Spleen (tissue), 11 donors: ENCODE data around the gene GINS2. TPM values are rescaled to one million over a fixed set of nuclear protein-coding genes. Genes with fewer than 3 reads are reported as not detected.

ENCODE experiments used
- DNase-seq: peaks from one replicate; pipeline ENCODE4 v3.0.0-alpha.2; 2020
- H3K27ac ChIP-seq, 8 donors: fragments of 200-600 bp; sonication (generic) in 7 of 8; 1 replicate in 4 of 8; 2 replicates in 4 of 8; pipeline versions ENCODE4 v1.5.0 to v1.8.0; 2016 to 2021; ENCODE audit warnings: inconsistent platforms in 4 of 8, mild to moderate bottlenecking in 4 of 8, moderate library complexity in 1 of 8
- H3K27me3 ChIP-seq, 7 donors: fragments of 200-600 bp; sonication (generic) in 6 of 7; replicated peaks in 1 of 7; 1 replicate in 4 of 7; 2 replicates in 3 of 7; pipeline versions ENCODE4 v1.5.0 to v1.8.0; 2016 to 2021; ENCODE audit warnings: inconsistent platforms in 3 of 7, mild to moderate bottlenecking in 1 of 7
- H3K36me3 ChIP-seq, 6 donors: fragments of 200-600 bp; sonication (generic) in 5 of 6; 1 replicate in 4 of 6; 2 replicates in 2 of 6; pipeline versions ENCODE4 v1.5.0 to v1.8.0; 2016 to 2021; ENCODE audit warnings: inconsistent platforms in 2 of 6
- H3K4me1 ChIP-seq, 6 donors: fragments of 200-600 bp; sonication (generic) in 5 of 6; 1 replicate in 3 of 6; 2 replicates in 3 of 6; pipeline versions ENCODE4 v1.5.0 to v1.8.0; 2016 to 2021; ENCODE audit warnings: inconsistent platforms in 3 of 6
- H3K4me3 ChIP-seq, 8 donors: fragments of 200-600 bp; sonication (generic) in 7 of 8; 1 replicate in 4 of 8; 2 replicates in 4 of 8; pipeline versions ENCODE4 v1.5.0 to v1.8.0; 2016 to 2021; ENCODE audit warnings: inconsistent platforms in 4 of 8, mild to moderate bottlenecking in 4 of 8, moderate library complexity in 2 of 8
- H3K9me3 ChIP-seq, 8 donors: fragments of 200-600 bp; sonication (generic) in 7 of 8; 1 replicate in 4 of 8; 2 replicates in 4 of 8; pipeline versions ENCODE4 v1.5.0 to v1.8.0; 2016 to 2021; ENCODE audit warnings: inconsistent platforms in 4 of 8
- CTCF ChIP-seq, 11 experiments: fragments of 200-600 bp in 7 of 11; fragments of 450-650 bp in 4 of 11; sonication (generic) in 4 of 11; IDR thresholded peaks in 8 of 11; conservative IDR thresholded peaks in 3 of 11; 1 replicate in 7 of 11; 2 replicates in 4 of 11; pipeline versions ENCODE4 v1.4.0 to v1.8.0; 2016 to 2021; ENCODE audit warnings: antibody characterized with exemption in 11 of 11, inconsistent platforms in 4 of 11, mild to moderate bottlenecking in 1 of 11
- POLR2A ChIP-seq, 3 donors: fragments of 450-650 bp; IDR thresholded peaks; one replicate each; pipeline ENCODE4 v1.5.1; 2017; ENCODE audit warnings: antibody characterized with exemption in 3 of 3, mild to moderate bottlenecking in 1 of 3
- POLR2AphosphoS5 ChIP-seq, 3 donors: sonication (generic); formaldehyde crosslinking; IDR thresholded peaks; one replicate each; pipeline ENCODE4 v1.5.1; 2017; ENCODE audit warnings: antibody characterized with exemption in 3 of 3
- WGBS, 5 donors: extraction: QIAGEN DNeasy Blood & Tissue Kit in 3 of 5; methylation state at CpG; one replicate each; pipeline versions ENCODE4 v1.1.5 to v1.1.7; 2013 to 2018; 5-methylcytosine and 5-hydroxymethylcytosine counted together
- intact Hi-C: fragments of 100-400 bp; cut with DNase I; formaldehyde crosslinking; loops from one replicate; pipeline ENCODE4 v1.15.0; 2023; ENCODE audit warnings: low total_unique reads
- polyA plus RNA-seq, 3 donors: library from polyadenylated mRNA; stranded (reverse); fragments of 200-250 nt; gene quantifications; one replicate each; pipeline ENCODE4 v1.2.1, GENCODE V29; 2013
- total RNA-seq, 7 donors: library from RNA; depleted of rRNA in 3 of 7; stranded (reverse); fragments of >200 nt in 3 of 7; fragmentation: NEBNext Ultra II Directional in 4 of 7; extraction: Animal tissue kit (Norgen Biotek cat#: 25700) in 4 of 7; gene quantifications; one replicate each; pipeline versions ENCODE4 v1.1.0 to v1.2.1, GENCODE V29; 2016 to 2021
- donor health status: healthy with polysubstance abuse.
- donor health status: DM: no; HTN: no; CAD: no; lungs with moderate emphysema.
- donor health status: DM: no; HTN: no; CAD: no.
- donor health status: Bipolar disorder and iron deficiency.
- donor health status: healthy.
- donor health status: DM: no; HTN: no; CAD: no.
- donor health status: DM: yes; HTN: yes; CAD: no.

The GINS2 gene
- total and polyA plus RNA-seq, 10 donors = 1.0 to 7.0 (median 2.3) TPM

- WGBS, 5 donors = 30 to 33% (median 32%) methylated on average over 7 to 9 of the region's 9 CpGs
- Histone ChIP-seq H3K9me3 (peaks cover 0 to 15% (median 11%) of the 10 kb centered on the region in 8 donors), H3K27ac (peak overlapping the region in 5 of 8 donors; percentile 4 to 38 (median 16)), H3K4me1 (peaks cover 0 to 45% (median 26%) of the 10 kb centered on the region in 6 donors), H3K36me3 (peaks cover 0 to 16% (median 0%) of the 10 kb centered on the region in 6 donors), H3K4me3 (no peak overlapping the region), H3K27me3 (peaks cover 0 to 13% (median 0%) of the 10 kb centered on the region in 7 donors)
- DNase-seq = no peak
- intact Hi-C loops = no loop called here
- TF ChIP-seq POLR2A (IDR thresholded peaks at IDR 0.05) (no peak), CTCF (IDR thresholded peaks at IDR 0.05 in 8 of 11, conservative IDR thresholded peaks at IDR 0.05 in 3 of 11) (no peak), POLR2AphosphoS5 (IDR thresholded peaks at IDR 0.05) (no peak)
Observed at GRCh38 chr16:85716022-85716679, 27.4 kb upstream of the GINS2 start.

DNA sequence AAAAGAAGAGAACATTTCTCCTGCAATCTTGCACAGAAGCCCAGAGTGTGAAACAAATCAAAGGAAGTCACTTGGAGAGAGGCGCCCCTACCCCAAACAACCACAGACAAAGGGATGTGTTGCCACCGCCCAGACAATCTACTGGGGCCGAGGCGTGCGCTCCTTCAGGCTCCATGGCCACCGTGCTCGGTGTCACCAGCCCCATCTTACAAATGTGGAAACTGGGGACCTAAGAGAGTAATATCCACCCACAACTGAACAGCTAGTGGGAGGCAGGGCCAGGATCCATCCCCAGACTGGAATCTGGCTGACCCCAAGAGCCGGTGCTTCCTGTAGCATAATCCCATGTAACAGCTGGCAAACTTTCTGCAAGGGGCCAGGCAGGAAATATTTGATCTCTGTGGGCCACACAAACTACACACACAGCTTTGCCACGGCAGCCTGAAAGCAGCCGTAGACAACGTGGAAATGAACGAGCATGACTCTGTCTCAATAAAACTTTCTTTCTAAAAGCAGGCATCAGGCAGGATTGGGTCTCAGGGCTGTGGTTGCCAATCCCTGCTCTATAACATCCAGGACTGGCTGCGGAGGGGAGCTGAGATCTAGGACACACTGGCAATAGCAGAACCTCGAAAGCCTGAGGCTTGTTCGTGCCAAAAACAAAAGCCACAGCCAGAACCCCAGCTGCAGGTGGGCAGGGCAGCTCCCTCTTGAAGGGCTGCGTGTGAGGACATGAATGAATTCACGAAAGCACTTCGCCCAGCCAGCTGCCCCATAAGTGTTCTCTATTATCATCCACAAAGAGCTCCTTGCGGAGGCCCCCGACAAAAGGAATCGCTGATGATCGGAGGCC, 26.6 kb upstream of the GINS2 start:
- peak in 1 of 3 donors; percentile 22 for TF ChIP-seq POLR2AphosphoS5 (IDR thresholded peaks at IDR 0.05)
- no peak for TF ChIP-seq CTCF (IDR thresholded peaks at IDR 0.05 in 8 of 11, conservative IDR thresholded peaks at IDR 0.05 in 3 of 11)
- no peak for TF ChIP-seq POLR2A (IDR thresholded peaks at IDR 0.05)
- Histone ChIP-seq H3K4me3 (no peak overlapping the region), H3K4me1 (peaks cover 0 to 43% (median 26%) of the 10 kb centered on the region in 6 donors), H3K9me3 (peaks cover 0 to 15% (median 11%) of the 10 kb centered on the region in 8 donors), H3K36me3 (peaks cover 0 to 20% (median 0%) of the 10 kb centered on the region in 6 donors), H3K27me3 (peaks cover 0 to 13% (median 0%) of the 10 kb centered on the region in 7 donors), H3K27ac (peak overlapping the region in 4 of 8 donors; percentile 4 to 27 (median 7))
- DNase-seq = no peak
- 35 to 64% (median 40%) methylated on average over 19 to 22 of the region's 22 CpGs for WGBS, 5 donors
- intact Hi-C loops = no loop called here

DNA sequence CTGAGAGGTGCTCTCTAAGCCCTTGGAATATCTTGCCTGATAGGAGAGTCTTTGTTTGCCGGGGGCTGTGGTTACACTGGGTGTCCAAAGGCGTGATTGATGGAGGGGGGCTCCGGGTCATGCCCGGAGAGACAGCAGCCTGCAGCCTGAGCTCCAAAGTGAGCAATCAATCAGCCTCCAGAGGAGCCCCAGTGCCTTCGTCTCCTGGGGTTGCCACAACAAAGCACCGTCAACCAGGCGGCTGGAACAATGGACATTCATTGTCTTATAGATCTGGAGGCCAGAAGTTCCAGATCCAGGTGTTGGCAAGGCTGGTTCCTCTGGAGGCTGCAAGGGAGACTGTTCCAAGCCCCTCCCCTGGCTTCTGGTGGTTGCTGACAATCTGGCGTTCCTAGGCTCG, 24.0 kb upstream of the GINS2 start:
- 71 to 76% (median 74%) methylated on average over 9 of the region's 9 CpGs for WGBS, 5 donors
- no peak for DNase-seq
- no peak overlapping the region for H3K4me3 ChIP-seq
- peaks cover 0 to 27% (median 17%) of the 10 kb centered on the region in 6 donors for H3K4me1 ChIP-seq
- intact Hi-C loops = no loop called here
- TF ChIP-seq POLR2A (IDR thresholded peaks at IDR 0.05) = no peak
- H3K27ac ChIP-seq = no peak overlapping the region
- H3K27me3 ChIP-seq = peaks cover 0 to 13% (median 0%) of the 10 kb centered on the region in 7 donors
- H3K9me3 ChIP-seq = peaks cover 0 to 15% (median 11%) of the 10 kb centered on the region in 8 donors
- peaks cover 0 to 41% (median 0%) of the 10 kb centered on the region in 6 donors for H3K36me3 ChIP-seq

DNA sequence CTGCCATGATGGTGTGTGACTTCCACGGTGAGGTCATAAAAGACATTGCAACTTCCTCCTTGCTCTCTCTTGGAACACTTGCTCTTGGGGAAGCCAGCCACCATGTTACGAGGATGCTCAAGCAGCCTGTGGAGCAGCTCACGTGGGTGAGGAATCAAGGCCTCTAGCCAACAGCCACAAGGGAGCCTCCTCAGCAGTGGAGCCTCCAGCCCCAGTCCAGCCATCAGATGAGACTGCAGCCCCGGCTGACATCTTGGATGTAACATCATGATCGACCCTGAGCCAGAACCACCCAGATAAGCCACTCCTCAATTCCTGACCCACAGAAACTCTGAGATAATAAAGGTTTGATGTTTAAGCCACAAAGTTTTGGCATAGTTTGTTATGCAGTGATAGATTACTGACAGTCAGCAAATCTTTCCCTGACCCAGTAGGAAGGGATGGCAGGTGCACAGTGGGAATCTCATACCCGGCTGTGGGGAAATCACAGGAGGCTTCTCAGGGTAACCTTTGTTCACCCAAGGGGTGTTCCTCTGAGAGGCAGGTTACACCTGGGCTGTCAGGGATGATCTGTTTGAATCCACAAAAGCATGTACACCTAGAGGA, 23.3 kb upstream of the GINS2 start:
- H3K27ac ChIP-seq = no peak overlapping the region
- intact Hi-C loops = no loop called here
- TF ChIP-seq CTCF (IDR thresholded peaks at IDR 0.05 in 8 of 11, conservative IDR thresholded peaks at IDR 0.05 in 3 of 11) (no peak), POLR2A (IDR thresholded peaks at IDR 0.05) (no peak), POLR2AphosphoS5 (IDR thresholded peaks at IDR 0.05) (no peak)
- 88 to 95% (median 92%) methylated on average over 6 of the region's 6 CpGs for WGBS, 5 donors
- no peak overlapping the region for H3K4me3 ChIP-seq
- H3K4me1 ChIP-seq = peaks cover 0 to 20% (median 10%) of the 10 kb centered on the region in 6 donors
- peaks cover 0 to 46% (median 0%) of the 10 kb centered on the region in 6 donors for H3K36me3 ChIP-seq
- peaks cover 0 to 15% (median 11%) of the 10 kb centered on the region in 8 donors for H3K9me3 ChIP-seq
- no peak for DNase-seq
- peaks cover 0 to 6% (median 0%) of the 10 kb centered on the region in 7 donors for H3K27me3 ChIP-seq
